WTC11 (cell line): ENCODE results near the gene KXD1. TPM values are rescaled to one million over a fixed set of nuclear protein-coding genes. Genes with fewer than 3 reads are reported as not detected.
A peak's percentile ranks its signal among the peaks of the same experiment; 100 is the strongest.

ENCODE experiments used
- ATF1 ChIP-seq: sonication (generic); formaldehyde crosslinking; IDR thresholded peaks from 2 replicates; pipeline ENCODE4 v1.8.1; 2023; ENCODE audit warnings: mild to moderate bottlenecking, moderate library complexity, missing genetic modification reagents
- CBFB ChIP-seq: sonication (generic); formaldehyde crosslinking; IDR thresholded peaks from 2 replicates; pipeline ENCODE4 v1.8.1; 2022; ENCODE audit warnings: mild to moderate bottlenecking, low read depth, missing genetic modification reagents
- ESRRA ChIP-seq: sonication (generic); formaldehyde crosslinking; IDR thresholded peaks from 2 replicates; pipeline ENCODE4 v1.8.1; 2022; ENCODE audit warnings: mild to moderate bottlenecking, missing genetic modification reagents, borderline replicate concordance
- ETV6 ChIP-seq: sonication (generic); formaldehyde crosslinking; IDR thresholded peaks from 2 replicates; pipeline ENCODE4 v1.8.1; 2022; ENCODE audit warnings: mild to moderate bottlenecking, missing genetic modification reagents
- FOXJ3 ChIP-seq: sonication (generic); formaldehyde crosslinking; IDR thresholded peaks from 2 replicates; pipeline ENCODE4 v1.9.0; 2021; ENCODE audit warnings: missing genetic modification reagents, mild to moderate bottlenecking, borderline replicate concordance
- JUN ChIP-seq: sonication (generic); formaldehyde crosslinking; IDR thresholded peaks from 2 replicates; pipeline ENCODE4 v1.8.0; 2023; ENCODE audit warnings: mild to moderate bottlenecking, missing genetic modification reagents
- KAT7 ChIP-seq: sonication (generic); formaldehyde crosslinking; IDR thresholded peaks from 2 replicates; pipeline ENCODE4 v1.8.1; 2023; ENCODE audit warnings: missing genetic modification reagents, mild to moderate bottlenecking, borderline replicate concordance
- MXD4 ChIP-seq: fragments of 250-450 bp; sonication (Bioruptor Pico); IDR thresholded peaks from 2 replicates; pipeline ENCODE4 v1.8.0; 2021; ENCODE audit warnings: mild to moderate bottlenecking, moderate library complexity, borderline replicate concordance
- MYBL2 ChIP-seq: sonication (generic); formaldehyde crosslinking; IDR thresholded peaks from 2 replicates; pipeline ENCODE4 v1.8.1; 2023; ENCODE audit warnings: mild to moderate bottlenecking, moderate library complexity, missing genetic modification reagents
- PRRX2 ChIP-seq: fragments of 250-450 bp; sonication (Bioruptor Pico); IDR thresholded peaks from 2 replicates; pipeline ENCODE4 v1.8.0; 2021; ENCODE audit warnings: mild to moderate bottlenecking
- TP53 ChIP-seq: sonication (generic); formaldehyde crosslinking; IDR thresholded peaks from 2 replicates; pipeline ENCODE4 v1.8.1; 2023; ENCODE audit warnings: mild to moderate bottlenecking, missing genetic modification reagents
- ZBTB21 ChIP-seq: sonication (generic); formaldehyde crosslinking; IDR thresholded peaks from 2 replicates; pipeline ENCODE4 v1.8.1; 2023; ENCODE audit warnings: mild to moderate bottlenecking, missing genetic modification reagents, borderline replicate concordance
- ZNF121 ChIP-seq: sonication (generic); formaldehyde crosslinking; IDR thresholded peaks from 2 replicates; pipeline ENCODE4 v1.8.0; 2023; ENCODE audit warnings: missing genetic modification reagents
- ZNF396 ChIP-seq: fragments of 250-450 bp; sonication (Bioruptor Pico); IDR thresholded peaks from 2 replicates; pipeline ENCODE4 v1.8.0; 2021; ENCODE audit warnings: mild to moderate bottlenecking, moderate library complexity, borderline replicate concordance
- ZNF416 ChIP-seq: fragments of 250-450 bp; sonication (Bioruptor Pico); IDR thresholded peaks from 2 replicates; pipeline ENCODE4 v1.9.0; 2021; ENCODE audit warnings: mild to moderate bottlenecking, inconsistent platforms
- total RNA-seq: library from RNA; stranded (reverse); gene quantifications from 3 replicates; pipeline ENCODE4 v1.2.3, GENCODE V29; 2021
- TF ChIP-seq, protein P1 (sequence below): sonication (generic); formaldehyde crosslinking; IDR thresholded peaks from 2 replicates; pipeline ENCODE4 v1.8.0; 2022; ENCODE audit warnings: mild to moderate bottlenecking, missing genetic modification reagents
- TF ChIP-seq, protein P2 (sequence below): fragments of 250-450 bp; sonication (Bioruptor Pico); IDR thresholded peaks from 2 replicates; pipeline ENCODE4 v1.9.0; 2021; ENCODE audit warnings: mild to moderate bottlenecking
- TF ChIP-seq, protein P3 (sequence below): fragments of 250-450 bp; sonication (Bioruptor Pico); IDR thresholded peaks from 2 replicates; pipeline ENCODE4 v1.9.0; 2021; ENCODE audit warnings: mild to moderate bottlenecking
- TF ChIP-seq, protein P4 (sequence below): sonication (generic); formaldehyde crosslinking; IDR thresholded peaks from 2 replicates; pipeline ENCODE4 v1.8.1; 2022; ENCODE audit warnings: low read depth, mild to moderate bottlenecking, moderate library complexity, missing genetic modification reagents, borderline replicate concordance
- TF ChIP-seq, protein P5 (sequence below): sonication (generic); formaldehyde crosslinking; conservative IDR thresholded peaks from 2 replicates; pipeline ENCODE4 v1.8.1; 2023; ENCODE audit warnings: mild to moderate bottlenecking, low read depth, missing genetic modification reagents, moderate library complexity
- TF ChIP-seq, protein P6 (sequence below): sonication (generic); formaldehyde crosslinking; IDR thresholded peaks from 2 replicates; pipeline ENCODE4 v1.8.1; 2023; ENCODE audit warnings: mild to moderate bottlenecking, missing genetic modification reagents
- TF ChIP-seq, protein P7 (sequence below): sonication (generic); formaldehyde crosslinking; IDR thresholded peaks from 2 replicates; pipeline ENCODE4 v1.8.1; 2022; ENCODE audit warnings: low read depth, missing genetic modification reagents, borderline replicate concordance
- TF ChIP-seq, protein P8 (sequence below): fragments of 250-450 bp; sonication (Bioruptor Pico); conservative IDR thresholded peaks from 2 replicates; pipeline ENCODE4 v1.9.0; 2021; ENCODE audit warnings: mild to moderate bottlenecking

The KXD1 gene
- total RNA-seq, 1 experiment from 2014 or later: 136 TPM

DNA sequence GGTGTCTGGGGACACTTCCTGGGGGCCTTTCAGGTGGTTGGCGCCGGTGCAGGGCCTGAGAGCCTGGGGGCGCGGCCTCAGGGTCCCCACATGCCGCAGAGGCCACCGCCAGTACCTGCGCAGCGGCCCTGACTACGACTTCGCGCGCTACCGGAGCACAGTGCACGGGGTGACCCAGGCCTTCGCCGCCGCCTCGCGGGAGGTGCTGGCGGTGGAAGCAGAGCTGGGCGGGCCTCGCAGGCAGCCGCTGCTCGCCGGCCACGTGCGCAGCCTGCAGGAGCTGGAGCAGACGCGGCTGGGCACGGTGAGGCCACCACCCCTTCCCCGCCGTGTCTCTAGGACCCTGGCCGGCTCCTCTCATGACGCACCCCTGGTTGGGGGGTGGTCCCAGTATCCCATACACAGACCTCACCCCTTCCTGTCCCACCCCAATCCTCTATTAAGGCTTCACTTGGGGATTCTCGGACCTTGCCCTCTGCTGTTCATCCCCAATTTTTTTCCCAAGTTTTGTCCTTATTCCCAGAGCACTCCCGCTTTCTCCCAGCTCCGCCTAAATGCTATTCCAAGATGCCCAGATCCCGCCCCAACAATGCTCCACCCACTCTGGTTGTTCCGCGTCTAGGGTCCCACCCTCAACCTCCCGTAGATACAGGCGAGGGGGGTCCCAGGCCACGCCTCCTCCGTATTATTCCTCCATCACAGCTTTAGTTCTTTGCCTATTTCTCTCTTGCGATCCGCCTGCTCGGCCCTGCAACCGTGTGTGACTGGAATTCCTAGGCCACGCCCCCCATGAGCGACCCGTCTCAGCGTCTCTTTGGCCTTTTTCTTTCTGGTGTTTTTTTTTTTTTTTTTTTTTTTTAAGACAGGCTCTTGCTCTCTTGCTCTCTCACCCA lies 32.0 kb downstream of the KXD1 start (continued):
- TF ChIP-seq CBFB (no peak), ZNF396 (CRISPR knock-in tag) (no peak), KAT7 (0 out of 2 replicates have a peak, but pooled peaks have one; percentile 68), FOXJ3 (no peak), ETV6 (CRISPR knock-in tag) (peak; percentile 59; the same call in 1 of the 2 replicates), ZBTB21 (CRISPR knock-in tag) (no peak), MYBL2 (CRISPR knock-in tag) (peak; percentile 52; the same call in 1 of the 2 replicates), MXD4 (no peak), ESRRA (CRISPR knock-in tag) (peak; percentile 69; the same call in 1 of the 2 replicates), ZNF416 (CRISPR knock-in tag) (peak; percentile 37; the same call in 1 of the 2 replicates), PRRX2 (peak; percentile 14; the same call in 1 of the 2 replicates), ATF1 (no peak), JUN (peak; percentile 84; the same call in 1 of the 2 replicates), ZNF121 (CRISPR knock-in tag) (no peak), TP53 (CRISPR knock-in tag) (no peak)
- TF ChIP-seq, protein P1, sequence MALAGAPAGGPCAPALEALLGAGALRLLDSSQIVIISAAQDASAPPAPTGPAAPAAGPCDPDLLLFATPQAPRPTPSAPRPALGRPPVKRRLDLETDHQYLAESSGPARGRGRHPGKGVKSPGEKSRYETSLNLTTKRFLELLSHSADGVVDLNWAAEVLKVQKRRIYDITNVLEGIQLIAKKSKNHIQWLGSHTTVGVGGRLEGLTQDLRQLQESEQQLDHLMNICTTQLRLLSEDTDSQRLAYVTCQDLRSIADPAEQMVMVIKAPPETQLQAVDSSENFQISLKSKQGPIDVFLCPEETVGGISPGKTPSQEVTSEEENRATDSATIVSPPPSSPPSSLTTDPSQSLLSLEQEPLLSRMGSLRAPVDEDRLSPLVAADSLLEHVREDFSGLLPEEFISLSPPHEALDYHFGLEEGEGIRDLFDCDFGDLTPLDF (CRISPR knock-in tag): peak; percentile 56; the same call in 1 of the 2 replicates
- TF ChIP-seq, protein P2, sequence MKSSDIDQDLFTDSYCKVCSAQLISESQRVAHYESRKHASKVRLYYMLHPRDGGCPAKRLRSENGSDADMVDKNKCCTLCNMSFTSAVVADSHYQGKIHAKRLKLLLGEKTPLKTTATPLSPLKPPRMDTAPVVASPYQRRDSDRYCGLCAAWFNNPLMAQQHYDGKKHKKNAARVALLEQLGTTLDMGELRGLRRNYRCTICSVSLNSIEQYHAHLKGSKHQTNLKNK (CRISPR knock-in tag): peak; percentile 10; the same call in 1 of the 2 replicates
- TF ChIP-seq, protein P3, sequence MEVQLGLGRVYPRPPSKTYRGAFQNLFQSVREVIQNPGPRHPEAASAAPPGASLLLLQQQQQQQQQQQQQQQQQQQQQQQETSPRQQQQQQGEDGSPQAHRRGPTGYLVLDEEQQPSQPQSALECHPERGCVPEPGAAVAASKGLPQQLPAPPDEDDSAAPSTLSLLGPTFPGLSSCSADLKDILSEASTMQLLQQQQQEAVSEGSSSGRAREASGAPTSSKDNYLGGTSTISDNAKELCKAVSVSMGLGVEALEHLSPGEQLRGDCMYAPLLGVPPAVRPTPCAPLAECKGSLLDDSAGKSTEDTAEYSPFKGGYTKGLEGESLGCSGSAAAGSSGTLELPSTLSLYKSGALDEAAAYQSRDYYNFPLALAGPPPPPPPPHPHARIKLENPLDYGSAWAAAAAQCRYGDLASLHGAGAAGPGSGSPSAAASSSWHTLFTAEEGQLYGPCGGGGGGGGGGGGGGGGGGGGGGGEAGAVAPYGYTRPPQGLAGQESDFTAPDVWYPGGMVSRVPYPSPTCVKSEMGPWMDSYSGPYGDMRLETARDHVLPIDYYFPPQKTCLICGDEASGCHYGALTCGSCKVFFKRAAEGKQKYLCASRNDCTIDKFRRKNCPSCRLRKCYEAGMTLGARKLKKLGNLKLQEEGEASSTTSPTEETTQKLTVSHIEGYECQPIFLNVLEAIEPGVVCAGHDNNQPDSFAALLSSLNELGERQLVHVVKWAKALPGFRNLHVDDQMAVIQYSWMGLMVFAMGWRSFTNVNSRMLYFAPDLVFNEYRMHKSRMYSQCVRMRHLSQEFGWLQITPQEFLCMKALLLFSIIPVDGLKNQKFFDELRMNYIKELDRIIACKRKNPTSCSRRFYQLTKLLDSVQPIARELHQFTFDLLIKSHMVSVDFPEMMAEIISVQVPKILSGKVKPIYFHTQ (CRISPR knock-in tag): no peak
- TF ChIP-seq, protein P4, sequence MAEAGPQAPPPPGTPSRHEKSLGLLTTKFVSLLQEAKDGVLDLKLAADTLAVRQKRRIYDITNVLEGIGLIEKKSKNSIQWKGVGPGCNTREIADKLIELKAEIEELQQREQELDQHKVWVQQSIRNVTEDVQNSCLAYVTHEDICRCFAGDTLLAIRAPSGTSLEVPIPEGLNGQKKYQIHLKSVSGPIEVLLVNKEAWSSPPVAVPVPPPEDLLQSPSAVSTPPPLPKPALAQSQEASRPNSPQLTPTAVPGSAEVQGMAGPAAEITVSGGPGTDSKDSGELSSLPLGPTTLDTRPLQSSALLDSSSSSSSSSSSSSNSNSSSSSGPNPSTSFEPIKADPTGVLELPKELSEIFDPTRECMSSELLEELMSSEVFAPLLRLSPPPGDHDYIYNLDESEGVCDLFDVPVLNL (CRISPR knock-in tag): peak; percentile 59
- TF ChIP-seq, protein P5, sequence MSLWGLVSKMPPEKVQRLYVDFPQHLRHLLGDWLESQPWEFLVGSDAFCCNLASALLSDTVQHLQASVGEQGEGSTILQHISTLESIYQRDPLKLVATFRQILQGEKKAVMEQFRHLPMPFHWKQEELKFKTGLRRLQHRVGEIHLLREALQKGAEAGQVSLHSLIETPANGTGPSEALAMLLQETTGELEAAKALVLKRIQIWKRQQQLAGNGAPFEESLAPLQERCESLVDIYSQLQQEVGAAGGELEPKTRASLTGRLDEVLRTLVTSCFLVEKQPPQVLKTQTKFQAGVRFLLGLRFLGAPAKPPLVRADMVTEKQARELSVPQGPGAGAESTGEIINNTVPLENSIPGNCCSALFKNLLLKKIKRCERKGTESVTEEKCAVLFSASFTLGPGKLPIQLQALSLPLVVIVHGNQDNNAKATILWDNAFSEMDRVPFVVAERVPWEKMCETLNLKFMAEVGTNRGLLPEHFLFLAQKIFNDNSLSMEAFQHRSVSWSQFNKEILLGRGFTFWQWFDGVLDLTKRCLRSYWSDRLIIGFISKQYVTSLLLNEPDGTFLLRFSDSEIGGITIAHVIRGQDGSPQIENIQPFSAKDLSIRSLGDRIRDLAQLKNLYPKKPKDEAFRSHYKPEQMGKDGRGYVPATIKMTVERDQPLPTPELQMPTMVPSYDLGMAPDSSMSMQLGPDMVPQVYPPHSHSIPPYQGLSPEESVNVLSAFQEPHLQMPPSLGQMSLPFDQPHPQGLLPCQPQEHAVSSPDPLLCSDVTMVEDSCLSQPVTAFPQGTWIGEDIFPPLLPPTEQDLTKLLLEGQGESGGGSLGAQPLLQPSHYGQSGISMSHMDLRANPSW: no peak
- TF ChIP-seq, protein P6, sequence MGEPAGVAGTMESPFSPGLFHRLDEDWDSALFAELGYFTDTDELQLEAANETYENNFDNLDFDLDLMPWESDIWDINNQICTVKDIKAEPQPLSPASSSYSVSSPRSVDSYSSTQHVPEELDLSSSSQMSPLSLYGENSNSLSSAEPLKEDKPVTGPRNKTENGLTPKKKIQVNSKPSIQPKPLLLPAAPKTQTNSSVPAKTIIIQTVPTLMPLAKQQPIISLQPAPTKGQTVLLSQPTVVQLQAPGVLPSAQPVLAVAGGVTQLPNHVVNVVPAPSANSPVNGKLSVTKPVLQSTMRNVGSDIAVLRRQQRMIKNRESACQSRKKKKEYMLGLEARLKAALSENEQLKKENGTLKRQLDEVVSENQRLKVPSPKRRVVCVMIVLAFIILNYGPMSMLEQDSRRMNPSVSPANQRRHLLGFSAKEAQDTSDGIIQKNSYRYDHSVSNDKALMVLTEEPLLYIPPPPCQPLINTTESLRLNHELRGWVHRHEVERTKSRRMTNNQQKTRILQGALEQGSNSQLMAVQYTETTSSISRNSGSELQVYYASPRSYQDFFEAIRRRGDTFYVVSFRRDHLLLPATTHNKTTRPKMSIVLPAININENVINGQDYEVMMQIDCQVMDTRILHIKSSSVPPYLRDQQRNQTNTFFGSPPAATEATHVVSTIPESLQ (CRISPR knock-in tag): no peak
- TF ChIP-seq, protein P7, sequence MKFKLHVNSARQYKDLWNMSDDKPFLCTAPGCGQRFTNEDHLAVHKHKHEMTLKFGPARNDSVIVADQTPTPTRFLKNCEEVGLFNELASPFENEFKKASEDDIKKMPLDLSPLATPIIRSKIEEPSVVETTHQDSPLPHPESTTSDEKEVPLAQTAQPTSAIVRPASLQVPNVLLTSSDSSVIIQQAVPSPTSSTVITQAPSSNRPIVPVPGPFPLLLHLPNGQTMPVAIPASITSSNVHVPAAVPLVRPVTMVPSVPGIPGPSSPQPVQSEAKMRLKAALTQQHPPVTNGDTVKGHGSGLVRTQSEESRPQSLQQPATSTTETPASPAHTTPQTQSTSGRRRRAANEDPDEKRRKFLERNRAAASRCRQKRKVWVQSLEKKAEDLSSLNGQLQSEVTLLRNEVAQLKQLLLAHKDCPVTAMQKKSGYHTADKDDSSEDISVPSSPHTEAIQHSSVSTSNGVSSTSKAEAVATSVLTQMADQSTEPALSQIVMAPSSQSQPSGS (CRISPR knock-in tag): 0 out of 2 replicates have a peak, but pooled peaks have one; percentile 74
- TF ChIP-seq, protein P8, sequence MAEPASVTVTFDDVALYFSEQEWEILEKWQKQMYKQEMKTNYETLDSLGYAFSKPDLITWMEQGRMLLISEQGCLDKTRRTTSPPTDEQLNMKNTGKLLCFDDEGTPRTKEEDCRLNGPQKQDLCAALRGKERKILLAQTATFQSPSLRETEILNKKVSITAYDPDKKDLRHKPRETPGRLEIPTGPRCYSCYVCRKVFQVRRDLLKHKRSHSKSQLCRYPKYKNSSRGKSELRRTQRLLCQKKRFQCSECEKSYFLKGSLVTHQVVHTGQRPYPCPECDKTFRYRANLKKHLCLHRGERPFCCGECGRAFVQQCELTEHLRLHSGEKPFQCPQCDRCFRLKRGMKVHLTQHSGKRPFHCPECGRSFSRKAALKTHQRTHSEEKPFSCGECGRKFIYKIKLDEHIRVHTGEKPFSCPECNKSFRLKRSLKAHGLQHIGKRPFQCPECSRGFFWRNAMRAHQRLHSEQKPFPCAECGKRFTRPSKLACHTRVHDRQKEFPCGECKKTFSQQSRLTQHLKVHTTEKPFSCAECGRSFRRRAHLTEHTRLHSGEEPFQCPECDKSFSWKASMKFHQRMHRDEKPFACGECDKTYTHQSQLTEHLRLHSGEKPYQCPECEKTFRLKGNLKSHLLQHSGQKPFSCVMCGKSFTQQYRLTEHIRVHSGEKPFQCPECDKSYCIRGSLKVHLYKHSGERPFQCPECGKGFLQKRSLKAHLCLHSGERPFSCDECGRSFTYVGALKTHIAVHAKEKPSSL (CRISPR knock-in tag): no peak
